Activated CD4-positive, CD25-positive, alpha-beta regulatory T cell treated with anti-CD3 and anti-CD28 coated beads, Interleukin-2, amount 50 U/mL, for 24 hours (primary cell): Measurements from ENCODE around the gene MALSU1.
"Not testable (repeated sequence)": the region's sequence is repeated elsewhere in the genome, so short reads cannot be mapped to it uniquely, and the experiment has no call there.

Source experiments
- ATAC-seq, 2 donors: fragments of 150-1000 bp; cut with Tn5 transposase; one replicate each; pipeline ENCODE4 v1.10.0; 2021; ENCODE audit warnings: mild to moderate bottlenecking in 1 of 2, moderate library complexity in 1 of 2

Gene MALSU1

GRCh38 chr7:23287612-23288011, 11.5 kb upstream of the MALSU1 start:
- no peak for ATAC-seq

GRCh38 chr7:23290993-23291392, 8.1 kb upstream of the MALSU1 start:
- ATAC-seq = no peak

- ATAC-seq = no peak
Measured at GRCh38 chr7:23291957-23292560, 7.1 kb upstream of the MALSU1 start.

- ATAC-seq = no peak
Measured at GRCh38 chr7:23292623-23293022, 6.5 kb upstream of the MALSU1 start.

- ATAC-seq = no peak
Measured at GRCh38 chr7:23293500-23294073, 5.6 kb upstream of the MALSU1 start.

GRCh38 chr7:23294549-23295400, 4.4 kb upstream of the MALSU1 start:
- no peak for ATAC-seq

- no peak for ATAC-seq
Measured at GRCh38 chr7:23295401-23295697, 3.8 kb upstream of the MALSU1 start.

- no peak for ATAC-seq
Measured at GRCh38 chr7:23298141-23298881, 828 bp upstream of the MALSU1 start.

GRCh38 chr7:23299770-23300300, 696 bp downstream of the MALSU1 start:
- ATAC-seq = no peak

- peak; percentile 46 to 51 for ATAC-seq
Measured at GRCh38 chr7:23306936-23307521, 7.9 kb downstream of the MALSU1 start.

- no peak for ATAC-seq
Measured at GRCh38 chr7:23308754-23309153, 9.6 kb downstream of the MALSU1 start.

GRCh38 chr7:23312141-23312540, 13.0 kb downstream of the MALSU1 start:
- not testable (repeated sequence) for ATAC-seq

GRCh38 chr7:23315366-23315765, 16.2 kb downstream of the MALSU1 start:
- ATAC-seq = no peak

- ATAC-seq = no peak
Measured at GRCh38 chr7:23331132-23331531, 32.0 kb downstream of the MALSU1 start.

GRCh38 chr7:23332193-23332592, 33.1 kb downstream of the MALSU1 start:
- ATAC-seq = no peak

- no peak for ATAC-seq
Measured at GRCh38 chr7:23332910-23333612, 33.9 kb downstream of the MALSU1 start.

- ATAC-seq = no peak
Measured at GRCh38 chr7:23333671-23334246, 34.6 kb downstream of the MALSU1 start.

GRCh38 chr7:23334482-23335056, 35.4 kb downstream of the MALSU1 start:
- no peak for ATAC-seq

- no peak for ATAC-seq
Measured at GRCh38 chr7:23335136-23335535, 36.0 kb downstream of the MALSU1 start.

- no peak for ATAC-seq
Measured at GRCh38 chr7:23335621-23336020, 36.5 kb downstream of the MALSU1 start.

GRCh38 chr7:23336086-23336485, 36.9 kb downstream of the MALSU1 start:
- no peak for ATAC-seq
